Activated CD8-positive, alpha-beta memory T cell treated with anti-CD3 and anti-CD28 coated beads for 24 hours (primary cell): ENCODE results near the gene CELA2B.

ENCODE experiments used
- DNase-seq: peaks from one replicate; pipeline ENCODE4 v3.0.0-alpha.2; 2020

CELA2B gene

GRCh38 chr1:15526490-15527339, 50.8 kb downstream of the CELA2B start, which contains the start of gene DNAJC16:
Gene DNAJC16 (plus strand): TSS chr1:15526848. CDS start chr1:15529106, 2,258 bp downstream.
- DNase-seq = peak; percentile 96

- no peak for DNase-seq
Measured at GRCh38 chr1:15531003-15531402, 55.1 kb downstream of the CELA2B start.

- no peak for DNase-seq
Measured at GRCh38 chr1:15531682-15532081, 55.8 kb downstream of the CELA2B start.

GRCh38 chr1:15538771-15539170, 62.9 kb downstream of the CELA2B start:
- DNase-seq = no peak

GRCh38 chr1:15540186-15540585, 64.3 kb downstream of the CELA2B start:
- DNase-seq = no peak
